Measurements from ENCODE around the gene SMIM33. TPM values are rescaled to one million over a fixed set of nuclear protein-coding genes. Genes with fewer than 3 reads are reported as not detected.

The SMIM33 gene
- total RNA-seq, 1 experiment from 2014 or later = not detected

GRCh38 chr5:139474890-139475791, 4.3 kb downstream of the SMIM33 start (continued):
- TF ChIP-seq NR3C1 (CRISPR knock-in tag; conservative IDR thresholded peaks at IDR 0.05; ENCODE audit: low read depth) (no peak), ZNF138 (CRISPR knock-in tag; conservative IDR thresholded peaks at IDR 0.05) (no peak), ATF6 (CRISPR knock-in tag; IDR thresholded peaks at IDR 0.05) (no peak), MXD4 (CRISPR knock-in tag; IDR thresholded peaks at IDR 0.05; ENCODE audit: borderline replicate concordance) (no peak), IRF2 (CRISPR knock-in tag; IDR thresholded peaks at IDR 0.05; ENCODE audit: borderline replicate concordance, low read depth) (no peak), PREB (CRISPR knock-in tag; IDR thresholded peaks at IDR 0.05; ENCODE audit: borderline replicate concordance) (no peak), RELA (CRISPR knock-in tag; IDR thresholded peaks at IDR 0.05; ENCODE audit: borderline replicate concordance) (no peak)
- TF ChIP-seq, protein P1, sequence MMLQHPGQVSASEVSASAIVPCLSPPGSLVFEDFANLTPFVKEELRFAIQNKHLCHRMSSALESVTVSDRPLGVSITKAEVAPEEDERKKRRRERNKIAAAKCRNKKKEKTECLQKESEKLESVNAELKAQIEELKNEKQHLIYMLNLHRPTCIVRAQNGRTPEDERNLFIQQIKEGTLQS (CRISPR knock-in tag; conservative IDR thresholded peaks at IDR 0.05) = no peak

DNA sequence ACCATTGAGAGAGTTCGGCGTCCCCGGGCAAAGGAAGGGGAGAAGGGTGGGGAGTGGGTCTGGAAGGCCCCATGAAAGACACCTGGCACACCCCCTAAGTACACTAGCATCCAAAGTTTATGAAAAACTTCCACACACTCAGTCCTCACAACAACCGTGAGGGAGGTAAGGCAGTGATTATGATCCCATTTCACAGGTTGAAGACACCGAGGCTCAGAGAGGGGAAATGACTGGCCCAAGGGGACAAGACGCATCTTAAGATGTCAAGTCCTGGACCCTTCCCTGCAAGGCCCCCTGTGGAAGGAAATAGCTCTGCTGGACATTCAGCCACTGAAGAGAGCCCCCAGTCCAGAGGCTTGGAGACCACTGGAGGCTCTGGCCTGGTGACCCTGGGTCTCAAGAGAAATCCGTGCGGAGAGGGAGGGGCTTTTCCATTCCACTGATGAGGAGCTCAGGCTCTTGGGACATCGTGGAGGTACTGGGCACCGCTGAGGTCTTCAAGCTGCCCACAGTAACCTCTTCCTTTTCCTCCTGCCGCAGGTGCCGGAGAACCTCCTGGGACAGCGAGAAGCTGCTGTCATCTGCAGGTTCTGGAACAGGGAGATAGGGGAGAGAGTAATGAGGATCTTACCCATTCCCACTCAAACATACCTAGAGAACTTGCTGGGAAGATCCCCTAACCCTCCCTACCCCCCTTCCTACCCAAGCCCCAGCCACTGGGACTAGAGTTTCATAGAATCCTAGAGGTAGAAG, 5.2 kb downstream of the SMIM33 start:
- ATAC-seq = no peak
- TF ChIP-seq ZNF416 (CRISPR knock-in tag; IDR thresholded peaks at IDR 0.05) (no peak), CREM (CRISPR knock-in tag; IDR thresholded peaks at IDR 0.05) (no peak), KAT7 (CRISPR knock-in tag; IDR thresholded peaks at IDR 0.05; ENCODE audit: borderline replicate concordance) (no peak), ATF6 (CRISPR knock-in tag; IDR thresholded peaks at IDR 0.05) (no peak), ZBTB43 (CRISPR knock-in tag; IDR thresholded peaks at IDR 0.05) (no peak), GTF2I (CRISPR knock-in tag; conservative IDR thresholded peaks at IDR 0.05) (no peak), FOXP1 (CRISPR knock-in tag; IDR thresholded peaks at IDR 0.05; ENCODE audit: borderline replicate concordance) (no peak), ZNF396 (CRISPR knock-in tag; IDR thresholded peaks at IDR 0.05; ENCODE audit: borderline replicate concordance) (no peak), FOXK1 (CRISPR knock-in tag; IDR thresholded peaks at IDR 0.05) (no peak), NFE2L1 (CRISPR knock-in tag; IDR thresholded peaks at IDR 0.05) (no peak), ZSCAN18 (CRISPR knock-in tag; IDR thresholded peaks at IDR 0.05) (no peak), PRRX2 (CRISPR knock-in tag; IDR thresholded peaks at IDR 0.05) (no peak), STAT6 (CRISPR knock-in tag; conservative IDR thresholded peaks at IDR 0.05; ENCODE audit: low read depth) (no peak)
- TF ChIP-seq, protein P1 (CRISPR knock-in tag; conservative IDR thresholded peaks at IDR 0.05) = no peak
- Mint-ChIP-seq H3K36me3 (no peaks in the 10 kb centered on the region), H3K27ac (no peak overlapping the region), H3K4me1 (peaks cover 29% of the 10 kb centered on the region), H3K4me3 (no peak overlapping the region), H3K9me3 (no peaks in the 10 kb centered on the region), H3K27me3 (ENCODE audit: low read depth) (peaks cover 4% of the 10 kb centered on the region; the same call in 1 of the 2 replicates)
- ChIA-PET CTCF (interaction anchor here (1.7 kb wide), 1 partner anchor 53 kb away, joined by 5 read pairs; no protein-coding TSS in a partner anchor), POLR2A (no interaction called here)
- DNase-seq (ENCODE audit: low spot score) = no peak
